Occipital lobe (tissue), 2 donors: ENCODE measurements around the gene TYW1B. TPM values are rescaled to one million over a fixed set of nuclear protein-coding genes. Genes with fewer than 3 reads are reported as not detected.
"Not testable (repeated sequence)": the region's sequence is repeated elsewhere in the genome, so short reads cannot be mapped to it uniquely, and the experiment has no call there.

Experiments used
- DNase-seq: peaks from one replicate; lab custom pipeline; 2025; lab: John Stamatoyannopoulos, UW
- total RNA-seq: library from RNA; depleted of rRNA; stranded (reverse); fragments of >200 nt; gene quantifications from one replicate; pipeline ENCODE4 v1.2.3, GENCODE V29; 2014

TYW1B gene
- total RNA-seq, 1 donor from 2014 or later, result 1.9 TPM

DNA sequence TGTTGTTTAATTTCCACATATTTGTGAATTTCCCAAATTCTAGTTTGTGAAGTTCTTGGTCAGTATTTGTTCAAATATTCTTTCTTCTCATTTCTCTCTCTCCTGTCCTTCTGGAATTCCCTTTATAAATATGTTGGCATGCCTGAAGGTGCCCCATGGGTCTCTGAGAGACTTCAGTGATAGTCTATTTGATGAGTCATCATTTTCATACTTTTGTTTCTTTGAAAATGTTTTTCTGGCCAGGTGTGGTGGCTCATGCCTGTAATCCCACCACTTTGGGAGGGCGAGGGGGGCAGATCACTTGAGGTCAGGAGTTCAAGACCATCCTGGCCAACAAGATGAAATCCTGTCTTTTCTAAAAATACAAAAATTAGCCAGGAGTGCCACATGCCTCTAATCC lies 127.5 kb downstream of the TYW1B start:
- DNase-seq, result not testable (repeated sequence)

DNA sequence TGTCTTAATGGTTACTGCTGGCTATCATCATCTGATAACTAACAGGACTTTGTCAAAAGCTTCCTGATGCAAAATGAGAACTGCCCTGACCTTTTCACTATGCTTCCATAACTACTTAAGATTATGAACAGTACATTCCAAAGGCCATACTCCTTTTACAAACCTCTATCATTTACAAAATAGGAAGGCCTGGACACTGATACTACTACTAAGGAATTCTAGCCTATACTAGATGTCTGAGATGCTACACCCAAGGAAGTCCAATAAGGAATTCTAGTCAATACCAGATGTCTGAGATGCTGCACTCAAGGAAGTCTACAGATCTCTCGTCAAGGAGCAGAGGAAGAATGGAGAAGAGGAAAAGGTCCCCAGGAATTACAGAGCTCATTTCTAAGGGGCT lies 130.9 kb downstream of the TYW1B start:
- DNase-seq, result not testable (repeated sequence)

DNA sequence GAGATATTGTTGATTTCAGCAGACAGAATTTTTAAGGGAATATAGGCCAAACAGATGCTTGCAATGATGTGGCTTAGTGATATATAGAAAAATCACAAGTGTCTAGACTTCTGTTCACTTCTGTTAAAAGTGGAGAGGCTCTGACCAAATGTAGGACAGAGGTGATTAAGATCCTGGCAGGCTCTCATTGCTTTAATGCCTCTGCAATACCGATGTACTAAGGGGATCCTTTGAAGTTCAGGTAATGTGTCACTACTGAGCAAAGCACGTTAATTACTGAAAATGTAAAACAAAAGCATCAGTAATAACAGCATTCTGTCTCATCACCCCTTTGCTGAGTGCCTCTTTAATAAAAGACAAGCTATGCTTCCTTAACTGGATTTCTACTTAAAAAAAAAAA lies 131.4 kb downstream of the TYW1B start:
- DNase-seq, result not testable (repeated sequence)

DNA sequence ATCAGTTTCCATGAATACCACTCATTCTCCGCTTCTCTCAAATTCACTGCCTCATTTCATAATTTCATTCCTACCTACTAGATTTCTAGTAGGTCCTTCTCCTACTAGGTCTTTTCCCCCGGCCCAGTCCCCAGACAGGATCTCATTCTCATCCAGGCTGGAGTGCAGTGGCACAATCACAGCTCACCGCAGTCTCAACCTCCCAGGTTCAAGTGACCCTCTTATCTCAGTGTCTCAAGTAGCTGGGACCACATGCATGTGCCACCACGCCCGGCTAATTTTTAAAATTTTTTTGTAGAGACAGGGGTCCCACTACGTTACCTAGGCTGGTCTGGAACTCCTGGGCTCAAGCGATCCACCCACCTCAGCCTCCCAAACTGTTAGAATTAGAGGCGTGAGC lies 132.5 kb downstream of the TYW1B start:
- not testable (repeated sequence) for DNase-seq

DNA sequence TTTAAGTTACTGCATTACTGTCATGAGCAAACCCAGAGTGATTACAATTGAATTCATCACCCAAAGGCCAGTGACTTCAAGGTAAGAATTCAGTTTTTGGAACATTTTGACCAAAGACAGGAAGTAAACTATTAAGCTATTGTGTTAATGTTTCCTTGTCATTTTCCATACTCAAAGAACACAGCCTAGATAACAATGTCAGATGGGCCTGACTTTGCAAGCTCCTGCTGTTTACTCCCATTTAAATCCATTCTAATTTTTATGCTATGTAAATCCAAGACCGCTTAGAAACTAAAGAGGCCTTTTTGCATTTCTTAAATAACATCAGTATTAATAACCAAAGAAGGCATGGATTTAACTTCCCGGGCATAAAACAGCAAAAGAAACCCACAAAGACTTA lies 136.6 kb downstream of the TYW1B start:
- DNase-seq, result not testable (repeated sequence)

DNA sequence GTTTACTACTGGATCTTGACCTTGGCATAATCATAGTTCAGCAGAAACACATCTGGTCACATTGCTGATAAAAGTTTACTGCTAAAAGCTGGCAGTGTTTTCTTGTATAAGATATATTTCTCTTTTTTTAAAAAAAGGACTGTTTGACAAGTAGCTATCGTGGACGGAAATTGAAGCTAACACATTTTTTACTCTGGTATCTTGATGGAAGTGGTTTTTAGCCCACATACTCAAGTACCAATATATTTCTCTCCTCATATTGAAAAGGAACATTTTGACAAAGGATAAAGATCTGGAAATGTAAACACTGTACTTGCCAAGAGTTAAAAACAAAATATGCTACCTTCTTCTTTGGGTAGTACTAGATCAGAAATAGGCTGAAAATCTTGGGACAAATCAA lies 137.8 kb downstream of the TYW1B start:
- not testable (repeated sequence) for DNase-seq

DNA sequence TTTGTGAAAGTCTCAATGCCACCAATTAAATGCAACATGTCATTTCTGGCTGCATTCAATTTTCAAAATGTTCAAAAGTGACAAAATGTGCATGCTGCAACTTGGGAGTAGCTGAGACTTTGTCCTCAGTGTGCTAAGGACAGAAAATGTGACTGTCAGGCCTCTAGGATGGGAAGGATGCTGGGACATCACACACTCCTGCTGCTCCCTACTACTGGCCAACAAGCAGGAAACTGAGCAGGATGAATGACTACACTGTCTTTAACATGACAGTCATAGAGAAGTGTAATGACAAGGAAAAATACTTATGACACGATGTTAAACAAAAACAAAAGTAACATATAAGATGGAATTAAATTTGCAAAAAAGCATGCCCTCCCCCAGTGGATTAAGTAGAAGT lies 138.7 kb downstream of the TYW1B start:
- DNase-seq, result not testable (repeated sequence)

DNA sequence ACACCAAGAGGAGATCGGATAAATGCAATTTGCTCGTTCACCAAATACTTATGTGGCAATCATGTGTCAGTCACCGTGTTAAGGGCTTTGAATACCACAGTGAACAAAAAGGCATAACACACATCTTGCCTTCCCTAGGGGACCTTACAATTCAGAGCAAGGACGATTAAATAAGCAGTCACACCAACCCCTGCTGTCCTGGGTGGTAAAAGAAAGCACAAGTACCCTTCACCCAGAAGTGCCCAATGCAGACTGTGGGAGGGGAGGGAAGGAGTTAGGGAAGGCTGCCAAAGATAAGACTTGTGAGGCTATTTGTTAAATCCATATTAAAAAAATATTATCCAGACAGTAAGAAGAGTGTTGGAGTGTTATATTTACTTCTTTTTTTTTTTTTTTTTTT lies 146.8 kb downstream of the TYW1B start:
- not testable (repeated sequence) for DNase-seq

DNA sequence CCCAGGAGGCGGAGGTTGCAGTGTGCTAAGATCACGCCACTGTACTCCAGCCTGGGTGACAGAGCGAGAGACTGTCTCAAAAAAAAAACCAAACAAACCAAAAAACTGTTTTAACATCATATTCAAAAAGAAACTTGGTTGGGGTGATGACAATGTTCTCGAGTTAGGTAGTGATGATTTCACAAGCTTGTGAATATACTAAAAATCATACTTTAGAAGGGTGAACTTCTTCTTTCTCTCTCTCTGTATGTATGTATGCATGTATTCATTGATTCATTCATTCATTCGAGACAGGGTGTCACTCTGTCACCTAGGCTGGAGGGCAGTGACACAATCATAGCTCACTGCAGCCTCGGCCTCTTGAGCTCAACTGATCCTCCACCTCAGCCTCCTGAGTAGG lies 151.1 kb downstream of the TYW1B start:
- not testable (repeated sequence) for DNase-seq

DNA sequence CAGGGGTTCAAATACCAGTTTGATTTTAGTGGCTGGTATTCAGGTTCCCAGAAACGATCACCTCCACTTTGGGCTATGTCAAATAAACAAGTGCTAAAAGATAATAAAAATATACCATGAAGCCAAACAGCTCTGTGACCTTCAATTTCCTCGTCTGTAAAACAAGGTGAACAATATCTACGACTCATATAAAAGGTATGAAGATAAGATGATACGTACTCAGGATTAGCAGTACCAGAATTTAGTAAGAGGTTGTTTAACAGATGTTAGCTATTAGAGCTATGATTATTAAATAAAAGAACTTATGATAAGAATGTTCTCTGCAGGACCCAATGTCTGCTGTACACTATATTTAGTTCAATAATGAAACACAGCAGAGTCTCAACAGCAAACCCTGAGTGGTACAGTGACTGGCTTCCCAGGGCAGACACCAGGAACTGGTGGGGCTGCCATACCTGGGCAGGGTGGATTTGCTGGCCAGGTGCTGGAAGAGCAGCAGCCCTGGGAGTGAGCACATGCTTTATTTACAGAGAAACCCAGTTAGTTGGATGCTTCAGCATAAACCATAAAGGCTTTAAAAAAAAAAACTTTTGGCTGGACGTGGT lies 151.8 kb downstream of the TYW1B start:
- not testable (repeated sequence) for DNase-seq

DNA sequence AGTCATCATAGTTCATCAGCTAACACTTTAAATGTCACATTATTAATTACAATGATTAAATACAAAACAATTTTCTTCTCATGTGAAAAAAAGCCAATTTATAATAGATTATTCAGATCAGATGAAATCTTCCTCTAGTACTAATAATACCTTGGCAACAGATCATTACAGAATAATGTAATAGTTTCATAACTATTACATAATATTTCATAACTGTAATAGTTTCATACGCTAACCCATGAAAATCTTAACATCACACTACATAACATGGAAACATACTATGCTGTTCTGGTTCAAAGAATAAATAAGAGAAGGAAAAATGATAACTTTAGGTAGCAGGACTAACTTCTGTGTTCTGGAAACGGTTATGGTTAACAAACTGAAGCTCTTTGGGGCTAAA lies 152.3 kb downstream of the TYW1B start:
- DNase-seq, result not testable (repeated sequence)

DNA sequence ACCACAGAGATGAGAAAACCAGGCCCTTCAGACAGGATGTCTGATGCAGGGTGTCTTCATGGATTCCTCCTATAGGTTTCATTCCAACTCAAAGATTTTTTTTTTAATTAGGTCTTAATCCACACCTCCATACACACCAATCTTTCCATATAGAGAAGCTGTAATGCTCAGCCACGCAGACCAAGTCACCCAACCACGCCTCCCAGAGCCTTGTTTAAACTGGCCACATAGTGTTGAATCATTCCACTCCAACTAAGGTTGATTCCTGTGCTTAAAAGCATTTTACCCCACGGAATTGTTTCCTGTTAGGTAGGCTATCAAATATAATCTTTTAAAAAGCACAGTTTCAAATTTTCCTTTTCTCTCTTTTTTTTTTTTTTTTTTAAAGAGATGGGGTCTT lies 153.6 kb downstream of the TYW1B start:
- no peak for DNase-seq

DNA sequence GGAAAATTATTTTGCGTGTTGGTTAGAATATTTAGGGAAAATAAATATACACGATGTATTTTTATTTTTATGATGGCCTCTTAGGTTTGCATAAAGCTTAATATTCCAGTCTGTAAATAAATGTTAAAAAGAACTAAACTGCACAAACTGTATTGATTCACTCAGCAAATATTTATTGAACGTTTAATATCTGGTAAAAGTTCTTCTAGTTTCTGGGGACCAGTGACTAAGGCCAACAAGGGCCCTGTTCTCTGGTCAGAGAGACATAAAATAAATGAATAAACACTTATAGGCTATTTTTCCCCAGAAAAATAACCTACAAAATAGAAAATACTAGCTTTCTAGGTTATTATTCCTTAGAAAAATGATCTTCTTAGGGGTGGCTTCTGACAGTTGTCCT lies 157.2 kb downstream of the TYW1B start:
- DNase-seq, result not testable (repeated sequence)

DNA sequence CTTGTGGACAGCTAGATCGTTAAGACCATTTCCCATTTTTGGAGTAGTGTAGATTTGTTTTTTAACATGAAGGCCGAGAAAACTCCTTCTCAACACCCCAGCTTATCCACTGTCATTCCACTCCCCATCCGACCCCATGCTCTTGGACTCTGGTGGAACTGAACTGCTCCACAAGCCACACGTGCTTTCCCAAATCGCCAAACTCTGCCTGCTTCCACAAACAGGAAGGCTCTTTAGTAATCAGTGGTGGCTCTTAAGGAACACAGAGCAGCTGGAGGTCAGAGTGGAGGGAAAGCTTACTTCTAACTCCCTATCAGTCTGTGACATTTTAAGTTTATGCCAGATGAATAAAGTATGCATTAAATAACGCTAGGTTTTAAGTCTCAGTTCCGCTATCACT lies 159.6 kb downstream of the TYW1B start:
- DNase-seq, result not testable (repeated sequence)

DNA sequence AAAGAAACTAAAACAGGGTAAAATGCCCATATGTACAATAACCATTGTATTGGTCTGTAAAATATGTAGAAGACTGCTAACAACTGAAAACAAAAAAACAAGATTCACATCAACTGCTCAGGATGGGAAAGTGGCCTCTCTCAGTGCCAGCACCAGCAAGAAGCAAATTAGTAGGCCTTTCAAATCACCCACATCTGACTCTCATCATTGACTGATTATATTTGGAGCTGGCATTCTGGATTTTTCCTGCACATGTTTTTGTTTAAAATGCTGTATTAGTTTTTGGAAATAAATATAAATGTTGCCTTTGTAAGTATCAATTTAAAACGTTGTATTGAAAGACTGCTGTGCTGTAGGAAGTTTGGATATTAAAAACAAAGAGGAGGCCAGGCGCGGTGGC lies 161.0 kb downstream of the TYW1B start:
- not testable (repeated sequence) for DNase-seq

DNA sequence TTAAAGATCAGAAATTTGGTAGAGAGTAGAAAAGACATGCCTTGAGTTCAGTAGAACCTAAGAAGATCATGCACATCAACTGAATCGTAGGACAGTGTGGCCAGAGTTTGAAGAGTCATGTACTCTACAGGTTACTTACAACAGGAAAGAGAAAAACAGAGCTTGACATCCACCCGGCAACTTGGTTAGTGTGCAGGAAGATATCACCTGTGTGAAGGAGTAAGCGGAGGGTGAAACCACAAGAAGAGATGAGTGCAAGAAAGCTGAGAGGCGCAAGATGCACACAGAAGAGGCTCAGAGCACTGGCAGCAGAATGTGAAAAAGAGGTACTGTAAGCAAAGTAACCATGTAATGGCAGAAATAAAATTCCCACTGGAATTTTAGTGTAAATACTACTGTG lies 179.4 kb downstream of the TYW1B start:
- not testable (repeated sequence) for DNase-seq

DNA sequence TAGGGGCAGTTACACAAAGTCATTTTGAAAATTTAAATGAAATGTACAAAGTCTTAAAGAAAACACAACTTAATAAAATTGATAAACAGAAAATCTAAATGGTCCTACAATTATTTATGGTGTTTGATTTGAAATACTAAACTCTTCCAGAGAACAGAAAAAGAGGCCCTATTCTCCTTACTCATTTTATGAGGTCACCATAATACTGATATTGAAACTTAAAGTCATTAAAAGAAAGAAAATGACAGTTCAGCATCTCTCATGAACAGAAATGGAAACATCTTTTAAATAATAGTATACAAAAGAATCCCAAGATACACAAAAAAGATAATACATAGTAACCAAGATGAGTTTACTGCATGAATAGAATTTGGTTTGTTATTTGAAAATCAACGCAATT lies 184.3 kb downstream of the TYW1B start:
- DNase-seq, result not testable (repeated sequence)

DNA sequence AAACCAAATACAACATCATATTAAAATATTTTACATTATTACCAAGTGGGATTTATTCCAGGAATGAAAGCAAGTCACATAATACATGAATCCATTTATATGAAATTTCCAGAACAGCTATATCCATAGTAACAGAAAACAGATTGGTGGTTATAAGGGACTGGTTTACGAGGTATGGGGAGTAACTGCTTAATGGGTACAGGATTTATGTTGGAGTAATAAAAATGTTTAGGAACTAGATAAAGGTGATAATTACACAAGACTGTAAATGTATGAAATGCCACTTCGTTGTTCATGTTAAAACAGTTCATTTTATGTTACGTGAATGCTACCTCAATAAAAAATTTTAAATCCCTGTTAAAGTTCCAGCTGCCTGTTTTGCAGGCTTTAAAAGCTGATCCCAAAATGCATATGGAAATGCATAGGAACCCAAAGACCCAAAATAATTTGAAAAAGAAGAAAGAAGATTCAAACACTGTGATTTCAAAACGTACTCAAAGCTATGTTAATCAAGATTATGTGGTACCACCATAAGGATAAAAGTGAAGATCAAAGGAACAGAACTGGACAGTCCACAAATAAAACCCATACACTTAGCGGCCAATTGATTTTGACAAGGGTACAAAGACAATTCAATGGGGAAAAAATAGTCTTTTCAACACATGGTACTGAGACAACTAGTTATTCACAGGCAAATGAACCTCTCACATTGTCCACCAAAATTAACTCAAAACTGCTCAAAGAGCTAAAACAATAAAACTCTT lies 186.3 kb downstream of the TYW1B start:
- DNase-seq, result not testable (repeated sequence)

DNA sequence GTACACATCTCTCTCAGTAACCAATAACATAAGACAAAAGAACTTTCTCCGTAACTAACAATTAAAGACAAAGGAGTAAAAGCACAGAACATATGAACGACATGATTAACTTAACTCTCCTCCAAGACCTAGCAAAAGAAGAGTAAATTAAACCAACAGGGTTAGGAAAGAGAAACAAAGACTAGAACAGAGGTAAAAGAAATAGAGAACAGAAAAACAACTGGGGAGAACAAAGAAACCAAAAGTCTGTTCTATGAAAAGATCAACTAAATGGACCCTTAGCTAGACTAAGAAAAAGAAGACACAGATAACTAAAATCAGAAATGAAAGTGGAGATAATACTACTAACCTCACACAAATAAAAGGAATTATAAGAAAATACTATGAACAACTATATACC lies 187.3 kb downstream of the TYW1B start:
- not testable (repeated sequence) for DNase-seq

DNA sequence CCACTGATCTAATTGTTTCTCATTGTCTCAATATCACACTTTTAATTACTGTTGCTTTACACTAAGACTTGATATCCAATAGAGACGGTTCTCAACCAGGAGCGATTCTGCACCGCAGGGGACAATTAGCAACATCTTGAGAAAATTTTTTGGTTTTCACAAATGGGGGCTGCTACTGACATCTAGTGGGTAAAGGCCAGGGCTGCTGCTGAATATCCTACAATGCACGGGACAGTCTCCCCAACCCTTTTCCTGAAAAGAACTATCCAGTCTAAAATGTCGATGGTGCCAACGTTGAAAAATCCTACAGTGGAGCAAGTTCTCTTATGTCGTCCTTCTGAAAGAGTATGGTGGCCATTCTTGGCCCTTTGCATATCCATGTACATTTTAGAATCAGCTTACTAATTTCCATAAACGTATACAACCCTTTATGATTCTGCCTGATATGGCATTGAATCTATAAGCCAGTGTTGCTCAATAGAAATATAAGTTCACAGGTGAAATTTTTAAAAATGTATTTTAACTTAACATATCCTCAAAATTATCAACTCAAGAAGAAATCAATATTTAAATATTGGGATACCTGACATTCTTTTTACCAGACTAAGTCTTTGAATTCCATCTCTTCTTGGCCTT lies 192.6 kb downstream of the TYW1B start:
- DNase-seq, result not testable (repeated sequence)

DNA sequence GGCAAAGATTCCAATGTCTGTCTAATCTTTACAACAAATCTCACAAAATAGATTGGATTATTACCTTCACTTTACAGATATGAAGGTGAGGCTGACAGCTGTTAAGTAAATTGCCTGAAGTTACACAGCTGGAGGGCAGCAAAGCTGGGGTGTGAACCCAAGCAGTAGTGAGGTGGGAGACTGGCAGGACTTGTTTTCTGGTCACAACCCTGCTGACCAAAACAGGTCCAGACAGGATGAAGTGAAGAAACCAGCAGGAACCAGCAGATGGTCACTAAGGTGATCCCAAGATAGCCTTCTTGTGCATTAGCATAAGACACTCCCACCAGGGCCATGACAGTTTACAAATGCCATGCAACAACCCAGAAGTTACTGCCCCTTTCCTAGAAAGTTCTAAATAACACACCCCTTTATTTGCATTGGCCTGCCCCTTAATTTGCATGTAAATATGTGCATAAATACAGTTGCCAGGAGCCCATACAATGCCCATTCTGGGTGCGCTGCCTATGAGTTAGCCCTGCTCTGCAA lies 195.2 kb downstream of the TYW1B start:
- not testable (repeated sequence) for DNase-seq

DNA sequence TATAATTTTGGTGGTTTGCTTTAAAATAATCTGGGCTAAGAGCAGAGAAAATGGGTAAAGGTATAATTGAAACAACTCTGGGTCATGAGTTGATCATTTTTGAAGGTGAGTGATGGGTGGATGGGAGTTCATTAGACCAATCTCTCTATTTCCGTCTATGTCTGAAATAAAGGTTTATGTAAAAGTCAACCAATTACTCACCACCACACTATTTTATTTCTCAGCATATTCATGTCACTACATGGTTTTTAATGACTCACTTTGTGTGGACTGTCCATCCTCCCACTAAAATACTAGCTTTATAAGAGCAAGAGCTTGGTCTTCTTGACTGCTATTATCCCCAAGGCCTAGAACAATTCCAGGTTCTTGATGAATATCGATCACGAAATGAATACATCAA lies 199.6 kb downstream of the TYW1B start:
- not testable (repeated sequence) for DNase-seq
